Measurements from ENCODE around the gene AGER. TPM values are rescaled to one million over a fixed set of nuclear protein-coding genes. Genes with fewer than 3 reads are reported as not detected.
"Not testable (repeated sequence)": the region's sequence is repeated elsewhere in the genome, so short reads cannot be mapped to it uniquely, and the experiment has no call there.

Gene AGER
- total RNA-seq, 1 donor from 2014 or later = 24.1 TPM

- H3K36me3 Mint-ChIP-seq (ENCODE audit: low read depth) = peaks cover 13% of the 10 kb centered on the region
- peak overlapping the region; percentile 98 for H3K4me3 Mint-ChIP-seq
- DNase-seq = peak; percentile 83
- intact Hi-C loops (cut with micrococcal nuclease) = loop anchor here (1.0 to 10.0 kb wide), 9 partner anchors 17 to 1980 kb away; partner anchors contain the start of genes FKBPL, PPT2, PSMB9 and RGL2
- peak overlapping the region; percentile 96 for H3K27ac Mint-ChIP-seq
- H3K9me3 Mint-ChIP-seq = no peaks in the 10 kb centered on the region
- no peaks in the 10 kb centered on the region for H3K27me3 Mint-ChIP-seq
- H3K4me1 Mint-ChIP-seq = peaks cover 43% of the 10 kb centered on the region
Measured at GRCh38 chr6:32194825-32195651, 11.0 kb upstream of the AGER start.

GRCh38 chr6:32194388-32194787 is 10.3 kb upstream of the AGER start:
- Mint-ChIP-seq H3K9me3 (no peaks in the 10 kb centered on the region), H3K4me3 (peak overlapping the region; percentile 98), H3K27ac (peak overlapping the region; percentile 96), H3K27me3 (no peaks in the 10 kb centered on the region), H3K4me1 (peaks cover 43% of the 10 kb centered on the region), H3K36me3 (ENCODE audit: low read depth) (peaks cover 13% of the 10 kb centered on the region)
- DNase-seq = no peak
- intact Hi-C loops (cut with micrococcal nuclease) = loop anchor here (2.0 to 10.0 kb wide), 3 partner anchors 76 to 1980 kb away; partner anchors contain the start of genes RGL2 and TRIM26

DNA sequence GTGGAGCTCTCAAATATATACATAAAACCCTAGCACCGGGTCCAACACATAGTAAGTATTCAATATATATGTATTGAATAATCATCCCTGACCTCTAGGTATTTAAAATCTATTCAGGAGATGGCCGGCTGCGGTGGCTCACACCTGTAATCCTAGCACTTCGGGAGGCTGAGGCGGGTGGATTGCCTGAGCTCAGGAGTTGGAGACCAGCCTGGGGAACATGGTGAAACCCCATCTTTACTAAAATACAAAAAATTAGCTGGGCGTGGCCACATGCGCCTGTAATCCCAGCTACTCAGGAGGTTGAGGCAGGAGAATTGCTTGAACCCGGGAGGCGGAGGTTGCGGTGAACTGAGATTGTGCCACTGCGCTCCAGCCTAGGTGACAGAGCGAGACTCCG is 9.0 kb upstream of the AGER start:
- intact Hi-C loops (cut with micrococcal nuclease) = loop anchor here (10.0 kb wide), 2 partner anchors 1102 to 1978 kb away; partner anchors contain the start of genes RGL2 and TRIM26
- DNase-seq, H3K9me3 Mint-ChIP-seq, H3K27me3 Mint-ChIP-seq: not testable (repeated sequence)
- Mint-ChIP-seq H3K36me3 (ENCODE audit: low read depth) (peaks cover 23% of the 10 kb centered on the region), H3K4me3 (peak overlapping the region; percentile 97), H3K4me1 (peaks cover 53% of the 10 kb centered on the region), H3K27ac (peak overlapping the region; percentile 95)

- Mint-ChIP-seq H3K36me3 (ENCODE audit: low read depth) (peaks cover 25% of the 10 kb centered on the region), H3K9me3 (no peaks in the 10 kb centered on the region), H3K27ac (peak within 1 kb of the TSS; percentile 95), H3K4me1 (peaks cover 55% of the 10 kb centered on the region), H3K4me3 (peak within 1 kb of the TSS; percentile 97), H3K27me3 (no peaks in the 10 kb centered on the region)
- DNase-seq = peak; percentile 88
- intact Hi-C loops (cut with micrococcal nuclease) = loop anchor here (10.0 kb wide), 2 partner anchors 1102 to 1978 kb away; partner anchors contain the start of genes RGL2 and TRIM26
Measured at GRCh38 chr6:32192608-32193039, 8.6 kb upstream of the AGER start, which contains the start of gene GPSM3. GPSM3 (minus strand) TSS chr6:32192643; CDS start chr6:32192513, 130 bp downstream.

- H3K36me3 Mint-ChIP-seq (ENCODE audit: low read depth) = peaks cover 31% of the 10 kb centered on the region
- H3K27me3 Mint-ChIP-seq = no peaks in the 10 kb centered on the region
- intact Hi-C loops (cut with micrococcal nuclease) = loop anchor here (10.0 kb wide), 2 partner anchors 1103 to 1977 kb away; partner anchors contain the start of genes RGL2 and TRIM26
- peak; percentile 75 for DNase-seq
- H3K9me3 Mint-ChIP-seq = no peaks in the 10 kb centered on the region
- peak overlapping the region; percentile 95 for H3K27ac Mint-ChIP-seq
- H3K4me1 Mint-ChIP-seq = peaks cover 59% of the 10 kb centered on the region
- H3K4me3 Mint-ChIP-seq = peak overlapping the region; percentile 97
Measured at GRCh38 chr6:32191696-32192607, 7.9 kb upstream of the AGER start.

- no peaks in the 10 kb centered on the region for H3K9me3 Mint-ChIP-seq
- no peak for DNase-seq
- intact Hi-C loops (cut with micrococcal nuclease) = loop anchor here (1.0 to 10.0 kb wide), 4 partner anchors 13 to 1976 kb away; partner anchors contain the start of genes ATF6B, RGL2, RNF5 and TRIM26
- H3K4me1 Mint-ChIP-seq = peaks cover 62% of the 10 kb centered on the region
- H3K27ac Mint-ChIP-seq = peak overlapping the region; percentile 95
- H3K4me3 Mint-ChIP-seq = peak overlapping the region; percentile 97
- peaks cover 40% of the 10 kb centered on the region for H3K36me3 Mint-ChIP-seq (ENCODE audit: low read depth)
- no peaks in the 10 kb centered on the region for H3K27me3 Mint-ChIP-seq
Measured at GRCh38 chr6:32190911-32191677, 7.0 kb upstream of the AGER start.

- Mint-ChIP-seq H3K27me3 (no peaks in the 10 kb centered on the region), H3K9me3 (no peaks in the 10 kb centered on the region), H3K4me1 (peaks cover 67% of the 10 kb centered on the region), H3K36me3 (ENCODE audit: low read depth) (peaks cover 47% of the 10 kb centered on the region), H3K27ac (peak within 1 kb of the TSS; percentile 95), H3K4me3 (peak within 1 kb of the TSS; percentile 97)
- peak; percentile 94 for DNase-seq
- intact Hi-C loops (cut with micrococcal nuclease) = loop anchor here (1.0 to 10.0 kb wide), 4 partner anchors 12 to 1975 kb away; partner anchors contain the start of genes ATF6B, RGL2, RNF5 and TRIM26
Measured at GRCh38 chr6:32190054-32190851, 6.2 kb upstream of the AGER start, which contains the start of gene PBX2. PBX2 (minus strand) TSS chr6:32190202; CDS start chr6:32189915, 287 bp downstream.

GRCh38 chr6:32189742-32190053 is 5.6 kb upstream of the AGER start:
- intact Hi-C loops (cut with micrococcal nuclease) = loop anchor here (1.0 to 10.0 kb wide), 4 partner anchors 11 to 1975 kb away; partner anchors contain the start of genes ATF6B, RGL2, RNF5 and TRIM26
- H3K27ac Mint-ChIP-seq = peak overlapping the region; percentile 79
- H3K4me1 Mint-ChIP-seq = peaks cover 62% of the 10 kb centered on the region
- no peak for DNase-seq
- peaks cover 47% of the 10 kb centered on the region for H3K36me3 Mint-ChIP-seq (ENCODE audit: low read depth)
- no peaks in the 10 kb centered on the region for H3K27me3 Mint-ChIP-seq
- no peaks in the 10 kb centered on the region for H3K9me3 Mint-ChIP-seq
- H3K4me3 Mint-ChIP-seq = peak overlapping the region; percentile 97

GRCh38 chr6:32189069-32189741 is 5.2 kb upstream of the AGER start:
- intact Hi-C loops (cut with micrococcal nuclease) = no loop called here
- Mint-ChIP-seq H3K4me1 (peaks cover 57% of the 10 kb centered on the region), H3K4me3 (peak overlapping the region; percentile 87), H3K36me3 (ENCODE audit: low read depth) (peaks cover 49% of the 10 kb centered on the region), H3K9me3 (no peaks in the 10 kb centered on the region), H3K27ac (peak overlapping the region; percentile 79), H3K27me3 (no peaks in the 10 kb centered on the region)
- DNase-seq = no peak

DNA sequence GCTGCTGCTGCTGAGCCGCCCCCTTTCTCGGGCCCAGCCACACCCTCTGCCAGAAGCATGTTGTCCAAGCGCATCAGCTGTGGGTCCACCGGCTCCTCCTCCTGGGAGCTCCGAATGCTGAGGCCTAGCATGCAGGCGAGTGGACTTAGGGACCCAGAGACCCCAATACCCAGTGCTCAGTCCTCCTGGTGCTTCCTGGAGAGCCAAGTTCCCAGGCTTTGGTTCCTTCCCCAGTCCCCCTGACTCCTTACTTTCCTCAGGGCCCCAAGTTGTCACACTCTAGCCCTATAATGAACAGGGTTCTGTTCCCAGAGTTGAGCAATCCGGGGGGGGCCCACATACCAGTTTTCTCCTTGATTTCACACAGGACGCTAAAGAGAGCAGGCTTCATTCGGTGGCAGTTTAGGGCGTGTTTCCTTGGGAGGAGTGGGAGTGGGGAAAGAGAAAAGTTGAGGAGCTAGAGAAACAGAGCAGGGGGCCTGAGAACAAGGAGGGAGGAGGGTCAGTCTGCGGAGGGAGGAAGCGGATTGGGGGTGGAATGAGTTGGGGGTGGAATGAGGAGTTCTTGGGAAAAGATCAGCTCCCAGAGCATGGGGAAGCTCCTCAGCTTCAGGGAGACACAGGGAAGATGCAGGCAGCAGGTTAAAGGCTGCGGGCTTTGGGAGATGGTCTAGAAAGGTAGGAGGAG is 4.5 kb upstream of the AGER start:
- H3K27me3 Mint-ChIP-seq = no peaks in the 10 kb centered on the region
- no peaks in the 10 kb centered on the region for H3K9me3 Mint-ChIP-seq
- intact Hi-C loops (cut with micrococcal nuclease) = no loop called here
- DNase-seq = no peak
- H3K4me1 Mint-ChIP-seq = peaks cover 50% of the 10 kb centered on the region
- H3K36me3 Mint-ChIP-seq (ENCODE audit: low read depth) = peaks cover 54% of the 10 kb centered on the region
- H3K4me3 Mint-ChIP-seq = peak overlapping the region; percentile 87
- H3K27ac Mint-ChIP-seq = peak overlapping the region; percentile 79

DNA sequence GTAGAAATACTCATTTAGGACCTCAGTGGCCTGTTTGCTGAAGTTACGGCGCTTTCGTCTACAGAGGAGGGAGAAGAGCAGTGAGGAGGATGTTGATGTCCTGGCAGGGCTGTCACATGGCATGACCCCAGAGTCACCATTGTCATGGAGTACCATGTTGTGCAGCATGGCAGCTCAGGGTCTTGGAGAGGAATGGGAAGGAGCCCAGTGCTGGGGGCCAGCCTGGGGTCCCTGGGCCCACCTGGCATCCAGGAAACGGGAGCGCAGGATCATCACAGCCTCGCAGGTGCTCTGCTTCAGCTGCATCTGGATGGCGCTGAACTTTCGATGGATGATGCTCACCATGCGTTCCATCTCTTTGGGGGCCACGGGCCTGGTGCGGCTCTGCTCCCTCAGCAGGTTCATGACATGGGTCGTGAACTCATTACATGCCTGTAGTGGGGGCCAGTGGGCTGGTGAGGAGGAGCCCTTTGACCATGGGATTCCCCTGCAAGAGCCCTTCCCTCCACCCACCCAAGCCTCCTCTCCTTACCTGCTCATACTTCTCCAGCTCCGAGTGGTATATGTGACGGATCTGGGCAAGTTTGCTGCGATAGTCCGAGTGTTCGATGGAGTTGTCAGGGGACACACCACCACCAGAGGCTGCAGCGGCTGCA is 3.8 kb upstream of the AGER start:
- Mint-ChIP-seq H3K36me3 (ENCODE audit: low read depth) (peaks cover 57% of the 10 kb centered on the region), H3K27ac (peak overlapping the region; percentile 81), H3K4me3 (peak overlapping the region; percentile 87), H3K4me1 (peaks cover 51% of the 10 kb centered on the region)
- DNase-seq; H3K9me3 Mint-ChIP-seq; H3K27me3 Mint-ChIP-seq; intact Hi-C loops (cut with micrococcal nuclease): not testable (repeated sequence)
